ENCODE results near the gene FAM114A2. TPM values are rescaled to one million over a fixed set of nuclear protein-coding genes. Genes with fewer than 3 reads are reported as not detected.

The FAM114A2 gene
- total RNA-seq, 1 donor from 2014 or later = 32.3 TPM

GRCh38 chr5:154081246-154081645 is 42.5 kb upstream of the FAM114A2 start:
- intact Hi-C loops (cut with micrococcal nuclease) = no loop called here
- TF ChIP-seq CTCF (IDR thresholded peaks at IDR 0.05; ENCODE audit: borderline replicate concordance) = no peak

GRCh38 chr5:154078272-154078671 is 39.6 kb upstream of the FAM114A2 start:
- Histone ChIP-seq H3K4me1 (peaks cover 31% of the 10 kb centered on the region), H3K27me3 (ENCODE audit: low read depth) (no peaks in the 10 kb centered on the region), H3K27ac (replicated peaks) (peak overlapping the region; percentile 57), H3K36me3 (no peaks in the 10 kb centered on the region), H3K9me3 (replicated peaks) (no peaks in the 10 kb centered on the region), H3K4me3 (no peak overlapping the region)
- intact Hi-C loops (cut with micrococcal nuclease) = no loop called here
- DNase-seq = no peak
- no peak for TF ChIP-seq CTCF (IDR thresholded peaks at IDR 0.05; ENCODE audit: borderline replicate concordance)

More at GRCh38 chr5:154081246-154081645, 42.5 kb upstream of the FAM114A2 start:
- Histone ChIP-seq H3K27me3 (ENCODE audit: low read depth) (no peaks in the 10 kb centered on the region), H3K36me3 (no peaks in the 10 kb centered on the region), H3K4me3 (no peak overlapping the region), H3K4me1 (peaks cover 29% of the 10 kb centered on the region), H3K27ac (replicated peaks) (no peak overlapping the region), H3K9me3 (replicated peaks) (no peaks in the 10 kb centered on the region)
- no peak for DNase-seq

- Histone ChIP-seq H3K36me3 (no peaks in the 10 kb centered on the region), H3K4me1 (peaks cover 34% of the 10 kb centered on the region), H3K9me3 (replicated peaks) (no peaks in the 10 kb centered on the region), H3K27me3 (ENCODE audit: low read depth) (no peaks in the 10 kb centered on the region), H3K4me3 (no peak overlapping the region), H3K27ac (replicated peaks) (peak overlapping the region; percentile 57)
- intact Hi-C loops (cut with micrococcal nuclease) = no loop called here
- TF ChIP-seq CTCF (IDR thresholded peaks at IDR 0.05; ENCODE audit: borderline replicate concordance) = no peak
- DNase-seq = peak; percentile 33
Observed at GRCh38 chr5:154077696-154078095, 39.0 kb upstream of the FAM114A2 start.

- intact Hi-C loops (cut with micrococcal nuclease) = no loop called here
- Histone ChIP-seq H3K9me3 (replicated peaks) (no peaks in the 10 kb centered on the region), H3K27me3 (ENCODE audit: low read depth) (no peaks in the 10 kb centered on the region), H3K4me3 (no peak overlapping the region), H3K4me1 (peaks cover 43% of the 10 kb centered on the region), H3K36me3 (no peaks in the 10 kb centered on the region), H3K27ac (replicated peaks) (peak overlapping the region; percentile 57)
- TF ChIP-seq CTCF (IDR thresholded peaks at IDR 0.05; ENCODE audit: borderline replicate concordance) = no peak
- DNase-seq = no peak
Observed at GRCh38 chr5:154076240-154076922, 37.7 kb upstream of the FAM114A2 start.

GRCh38 chr5:154072414-154073171 is 33.9 kb upstream of the FAM114A2 start:
- TF ChIP-seq CTCF (IDR thresholded peaks at IDR 0.05; ENCODE audit: borderline replicate concordance) = peak; percentile 91
- H3K4me3 ChIP-seq = no peak overlapping the region

More at GRCh38 chr5:154072414-154073171, 33.9 kb upstream of the FAM114A2 start:
- peak overlapping the region; percentile 44 for H3K27ac ChIP-seq (replicated peaks)
- H3K4me1 ChIP-seq = peaks cover 29% of the 10 kb centered on the region
- H3K9me3 ChIP-seq (replicated peaks) = no peaks in the 10 kb centered on the region
- no peaks in the 10 kb centered on the region for H3K36me3 ChIP-seq
- H3K27me3 ChIP-seq (ENCODE audit: low read depth) = no peaks in the 10 kb centered on the region
- DNase-seq = peak; percentile 81
- intact Hi-C loops (cut with micrococcal nuclease) = loop anchor here (5.0 kb wide), 2 partner anchors 110 to 335 kb away; no protein-coding TSS in a partner anchor

All from left ventricle myocardium inferior (tissue), 1 donor.